BLaER1 treated with 17β-estradiol and CSF1 and Interleukin-3, amounts not matched to agents 10 nM and 100 nM (cell line): ENCODE measurements around the gene NAA16.

Source experiments
- H3K27ac ChIP-seq, 11 experiments: shearing (Covaris generic); formaldehyde crosslinking; 2 replicates each; pipeline ENCODE4 v1.8.1; 2022
- H3K27me3 ChIP-seq, 11 experiments: shearing (Covaris generic); formaldehyde crosslinking; 2 replicates each; pipeline ENCODE4 v1.8.1; 2022
- H3K36me3 ChIP-seq, 11 experiments: shearing (Covaris generic); formaldehyde crosslinking; 2 replicates each; pipeline ENCODE4 v1.8.1; 2022
- H3K4me1 ChIP-seq, 10 experiments: shearing (Covaris generic); formaldehyde crosslinking; 2 replicates each; pipeline ENCODE4 v1.8.1; 2022
- H3K4me2 ChIP-seq, 11 experiments: shearing (Covaris generic); formaldehyde crosslinking; 2 replicates each; pipeline ENCODE4 v1.8.1; 2022
- H3K4me3 ChIP-seq, 10 experiments: shearing (Covaris generic); formaldehyde crosslinking; 2 replicates each; pipeline ENCODE4 v1.8.1; 2022
- H3K9ac ChIP-seq, 11 experiments: shearing (Covaris generic); formaldehyde crosslinking; 2 replicates each; pipeline ENCODE4 v1.8.1; 2022
- H3K9me3 ChIP-seq, 11 experiments: shearing (Covaris generic); formaldehyde crosslinking; replicated peaks in 1 of 11; 2 replicates each; pipeline ENCODE4 v1.8.1; 2022
- H4K20me1 ChIP-seq, 11 experiments: shearing (Covaris generic); formaldehyde crosslinking; 2 replicates each; pipeline ENCODE4 v1.8.1; 2022
- Cebpa-rat ChIP-seq, 11 experiments: shearing (Covaris generic); IDR thresholded peaks; 2 replicates each; pipeline ENCODE4 v1.8.1; 2022

NAA16 gene

DNA sequence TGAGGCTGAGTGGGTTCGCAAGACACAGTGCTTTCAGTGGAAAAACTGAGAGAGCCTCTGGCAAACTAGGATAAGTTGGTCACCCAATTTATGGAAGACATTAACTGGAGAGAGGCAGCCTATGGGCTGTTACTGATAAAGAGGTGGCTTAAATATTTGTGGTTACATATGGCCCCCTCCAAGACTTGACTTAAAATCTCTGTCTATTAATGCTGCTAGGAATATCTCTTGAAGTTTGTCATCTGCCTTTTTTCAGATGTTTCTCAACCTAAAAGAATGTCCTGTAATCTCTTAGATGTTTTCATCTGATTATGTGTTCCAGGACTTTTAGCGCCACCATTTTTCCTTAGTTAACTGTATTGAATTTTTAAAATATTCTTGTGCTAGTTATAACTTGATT lies 54.6 kb downstream of the NAA16 start:
- H3K27me3 ChIP-seq = no peaks in the 10 kb centered on the region
- H3K4me3 ChIP-seq = no peak overlapping the region
- no peaks in the 10 kb centered on the region for H4K20me1 ChIP-seq
- peaks cover 10 to 24% (median 21%) of the 10 kb centered on the region in 10 experiments for H3K4me1 ChIP-seq
- peaks cover 0 to 21% (median 13%) of the 10 kb centered on the region in 11 experiments; a peak in 16 of 22 replicates for H3K9me3 ChIP-seq
- H3K9ac ChIP-seq = no peak overlapping the region
- TF ChIP-seq Cebpa-rat (IDR thresholded peaks at IDR 0.05) = no peak
- peaks cover 74 to 100% (median 85%) of the 10 kb centered on the region in 11 experiments for H3K36me3 ChIP-seq
- H3K4me2 ChIP-seq = no peak overlapping the region
- H3K27ac ChIP-seq = no peak overlapping the region

GRCh38 chr13:41370736-41371135 lies 59.7 kb downstream of the NAA16 start:
- H4K20me1 ChIP-seq = no peaks in the 10 kb centered on the region
- peaks cover 78 to 100% (median 94%) of the 10 kb centered on the region in 11 experiments for H3K36me3 ChIP-seq
- no peaks in the 10 kb centered on the region for H3K27me3 ChIP-seq
- no peak for TF ChIP-seq Cebpa-rat (IDR thresholded peaks at IDR 0.05)
- no peak overlapping the region for H3K9ac ChIP-seq
- no peak overlapping the region for H3K27ac ChIP-seq
- H3K4me2 ChIP-seq = no peak overlapping the region
- no peak overlapping the region for H3K4me3 ChIP-seq
- H3K4me1 ChIP-seq = no peaks in the 10 kb centered on the region
- peaks cover 0 to 21% (median 13%) of the 10 kb centered on the region in 11 experiments; a peak in 16 of 22 replicates for H3K9me3 ChIP-seq

DNA sequence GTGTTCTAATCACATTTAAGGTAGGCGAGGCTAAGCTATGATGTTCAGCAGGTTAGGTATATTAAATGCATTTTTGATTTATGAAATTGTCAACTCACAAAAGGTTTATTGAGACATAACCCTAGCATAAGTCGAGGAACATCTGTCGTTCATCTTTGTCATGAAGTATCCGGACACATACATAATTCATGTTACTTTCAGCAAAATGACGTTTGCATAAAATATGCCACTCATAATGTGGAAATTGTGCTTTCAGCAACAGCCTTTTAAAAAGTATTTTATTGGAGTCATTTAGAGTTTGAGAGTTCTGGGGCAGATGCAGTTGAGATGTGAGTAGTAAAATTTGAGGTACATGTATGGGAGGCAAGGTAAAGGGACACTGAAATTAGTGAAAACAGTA lies 66.4 kb downstream of the NAA16 start:
- no peak for TF ChIP-seq Cebpa-rat (IDR thresholded peaks at IDR 0.05)
- H3K27ac ChIP-seq = no peak overlapping the region
- peaks cover 27 to 55% (median 43%) of the 10 kb centered on the region in 11 experiments; a peak in 21 of 22 replicates for H3K36me3 ChIP-seq
- H3K4me2 ChIP-seq = no peak overlapping the region
- H3K9me3 ChIP-seq = no peaks in the 10 kb centered on the region
- H3K27me3 ChIP-seq = no peaks in the 10 kb centered on the region
- no peak overlapping the region for H3K4me3 ChIP-seq
- peaks cover 0 to 14% (median 0%) of the 10 kb centered on the region in 10 experiments; a peak in 7 of 20 replicates for H3K4me1 ChIP-seq
- no peak overlapping the region for H3K9ac ChIP-seq
- no peaks in the 10 kb centered on the region for H4K20me1 ChIP-seq

- peak overlapping the region in 2 of 11 experiments; percentile 28 to 49; a peak in 2 of 22 replicates for H3K9ac ChIP-seq
- H3K4me2 ChIP-seq = peak overlapping the region in 5 of 11 experiments; percentile 33 to 73 (median 66); a peak in 8 of 22 replicates
- H4K20me1 ChIP-seq = no peaks in the 10 kb centered on the region
- H3K4me3 ChIP-seq = no peak overlapping the region
- H3K27ac ChIP-seq = peak overlapping the region in 3 of 11 experiments; percentile 68 to 84 (median 78); a peak in 6 of 22 replicates
- no peaks in the 10 kb centered on the region for H3K9me3 ChIP-seq
- no peaks in the 10 kb centered on the region for H3K27me3 ChIP-seq
- no peak for TF ChIP-seq Cebpa-rat (IDR thresholded peaks at IDR 0.05)
- peaks cover 0 to 7% (median 0%) of the 10 kb centered on the region in 11 experiments; a peak in 2 of 22 replicates for H3K36me3 ChIP-seq
- H3K4me1 ChIP-seq = peaks cover under 1 to 59% (median 30%) of the 10 kb centered on the region in 10 experiments; a peak in 17 of 20 replicates
Measured at GRCh38 chr13:41382431-41382830, 71.4 kb downstream of the NAA16 start.

- Histone ChIP-seq H3K4me2 (peak overlapping the region in 9 of 11 experiments; percentile 23 to 73 (median 45); a peak in 17 of 22 replicates), H3K4me1 (peaks cover 10 to 69% (median 40%) of the 10 kb centered on the region in 10 experiments), H3K27me3 (no peaks in the 10 kb centered on the region), H3K9me3 (no peaks in the 10 kb centered on the region), H4K20me1 (no peaks in the 10 kb centered on the region), H3K27ac (peak overlapping the region in 5 of 11 experiments; percentile 19 to 84 (median 70); a peak in 9 of 22 replicates), H3K4me3 (no peak overlapping the region), H3K9ac (peak overlapping the region in 3 of 11 experiments; percentile 42 to 56 (median 55); a peak in 5 of 22 replicates), H3K36me3 (no peaks in the 10 kb centered on the region)
- TF ChIP-seq Cebpa-rat (IDR thresholded peaks at IDR 0.05) = no peak
Measured at GRCh38 chr13:41383386-41383785, 72.3 kb downstream of the NAA16 start.

DNA sequence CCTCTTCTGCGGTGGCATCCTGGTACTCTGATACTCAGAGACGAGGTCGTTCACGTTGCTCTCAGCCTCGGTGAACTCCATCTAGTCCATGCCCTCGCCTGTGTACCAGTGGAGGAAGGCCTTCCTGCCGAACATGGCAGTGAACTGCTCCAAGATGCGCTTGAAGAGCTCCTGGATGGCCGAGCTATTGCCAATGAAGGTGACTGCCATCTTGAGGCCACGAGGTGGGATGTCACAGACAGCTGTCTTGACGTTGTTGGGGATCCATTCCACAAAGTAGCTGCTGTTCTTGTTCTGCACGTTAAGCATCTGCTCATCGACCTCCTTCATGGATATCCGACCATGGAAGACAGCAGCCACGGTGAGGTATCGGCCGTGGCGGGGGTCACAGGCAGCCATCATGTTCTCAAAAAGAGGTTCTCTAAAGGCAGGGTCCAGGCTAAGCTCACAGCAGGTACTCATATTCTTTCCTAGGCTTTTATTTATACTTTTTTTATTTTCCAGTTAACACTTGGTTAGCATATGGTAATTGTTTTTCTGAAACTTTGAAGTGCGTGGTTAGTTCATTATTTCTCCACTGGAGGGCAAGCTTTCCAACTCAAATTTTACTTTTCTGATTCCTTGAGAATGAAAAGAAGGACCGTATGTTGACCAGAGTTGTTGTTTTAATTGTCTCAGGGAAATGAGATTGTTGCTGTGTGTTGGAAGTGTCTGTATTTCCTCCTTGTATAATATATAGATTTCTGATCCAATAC lies 73.9 kb downstream of the NAA16 start:
- no peak for TF ChIP-seq Cebpa-rat (IDR thresholded peaks at IDR 0.05)
- Histone ChIP-seq H3K9ac (no peak overlapping the region), H4K20me1 (no peaks in the 10 kb centered on the region), H3K9me3 (no peaks in the 10 kb centered on the region), H3K4me1 (peaks cover 26 to 84% (median 55%) of the 10 kb centered on the region in 10 experiments), H3K27ac (peak overlapping the region in 4 of 11 experiments; percentile 48 to 84 (median 74); a peak in 6 of 22 replicates), H3K36me3 (no peaks in the 10 kb centered on the region), H3K27me3 (no peaks in the 10 kb centered on the region), H3K4me2 (peak overlapping the region in 4 of 11 experiments; percentile 20 to 73 (median 60); a peak in 8 of 22 replicates), H3K4me3 (no peak overlapping the region)

DNA sequence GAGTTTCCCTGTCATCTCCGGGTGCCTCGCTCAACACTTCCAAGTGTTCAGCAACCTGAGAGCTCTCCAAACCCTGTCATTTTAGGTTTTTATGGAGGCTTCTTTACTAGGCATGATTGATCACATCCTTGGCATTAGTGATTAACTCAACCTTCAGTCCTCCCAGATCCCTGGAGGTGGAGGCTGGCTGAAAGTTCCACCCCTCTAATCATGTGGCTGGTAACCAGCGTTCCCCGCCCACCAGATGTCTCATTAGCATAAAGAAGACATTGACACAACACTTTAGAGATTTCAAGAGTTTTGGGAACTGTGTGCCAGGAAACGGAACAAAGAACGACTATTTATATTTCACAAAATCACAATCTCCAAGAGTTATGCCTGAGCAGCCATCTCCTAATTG lies 75.1 kb downstream of the NAA16 start:
- H3K4me2 ChIP-seq = peak overlapping the region in 8 of 11 experiments; percentile 12 to 46 (median 20); a peak in 12 of 22 replicates
- no peak for TF ChIP-seq Cebpa-rat (IDR thresholded peaks at IDR 0.05)

GRCh38 chr13:41387576-41387975 lies 76.5 kb downstream of the NAA16 start:
- Histone ChIP-seq H3K9ac (no peak overlapping the region), H3K9me3 (peaks cover 0 to 4% (median 1%) of the 10 kb centered on the region in 11 experiments; a peak in 10 of 22 replicates), H3K27ac (peak overlapping the region in 5 of 11 experiments; percentile 3 to 86 (median 80); a peak in 4 of 22 replicates), H3K27me3 (no peaks in the 10 kb centered on the region), H3K4me2 (peak overlapping the region; percentile 1 to 86 (median 74); a peak in 14 of 22 replicates), H3K4me3 (no peak overlapping the region), H3K4me1 (peaks cover 35 to 77% (median 65%) of the 10 kb centered on the region in 10 experiments), H3K36me3 (no peaks in the 10 kb centered on the region), H4K20me1 (no peaks in the 10 kb centered on the region)
- TF ChIP-seq Cebpa-rat (IDR thresholded peaks at IDR 0.05) = no peak

More for the DNA sequence above, 75.1 kb downstream of the NAA16 start:
- Histone ChIP-seq H3K9ac (no peak overlapping the region), H4K20me1 (no peaks in the 10 kb centered on the region), H3K36me3 (no peaks in the 10 kb centered on the region), H3K4me3 (no peak overlapping the region), H3K27ac (peak overlapping the region in 1 of 11 experiments; percentile 84; a peak in 1 of 22 replicates), H3K9me3 (no peaks in the 10 kb centered on the region), H3K27me3 (no peaks in the 10 kb centered on the region), H3K4me1 (peaks cover 35 to 86% (median 65%) of the 10 kb centered on the region in 10 experiments)
